K562 (cell line): Measurements from ENCODE around the gene PAX8. TPM values are rescaled to one million over a fixed set of nuclear protein-coding genes. Genes with fewer than 3 reads are reported as not detected.
A peak's percentile ranks its signal among the peaks of the same experiment; 100 is the strongest.

Source experiments
- ATAC-seq: fragments of 200-7000 bp; cut with Tn5 transposase; 3 replicates; pipeline ENCODE4 v1.9.1; 2020; ENCODE audit warnings: moderate library complexity
- BruUV-seq: library from RNA; stranded (reverse); fragments of 400-500 nt; replicated peaks from 2 replicates; lab custom pipeline; 2021; lab: Mats Ljungman, UMichigan
- CTCF ChIA-PET: fragments of 300-600 bp; formaldehyde crosslinking; extraction: SDS; loops from one replicate; lab custom pipeline; 2021; ENCODE audit warnings: low intra/inter-chr PET ratio; lab: Yijun Ruan, JAX
- POLR2A ChIA-PET: fragments of 300-600, 350-650 bp; sonication (Branson Sonifier 250); formaldehyde crosslinking; extraction: SDS; loops from one replicate; lab custom pipeline; 2021; ENCODE audit warnings: antibody characterized with exemption, inconsistent platforms; lab: Yijun Ruan, JAX
- DNase-seq, 4 experiments: peaks; one replicate each; pipeline versions ENCODE4 v3.0.0 to v3.0.0-alpha.2; 2011 to 2018; ENCODE audit warnings: low spot score in 3 of 4, mixed read lengths in 3 of 4; ENCODE audit errors: extremely low read depth in 1 of 4
- FAIRE-seq: peaks from 2 replicates; lab custom pipeline; 2011; peaks lifted over from hg19 to GRCh38; lab: Jason Lieb, UNC
- H2AFZ ChIP-seq: 2 replicates; pipeline ENCODE4 v1.6.0; 2011; ENCODE audit warnings: low read depth, low read length, control low read depth, inconsistent platforms
- H3K27ac ChIP-seq: fragments of 200-600 bp; 3 replicates; pipeline ENCODE4 v1.8.0; 2011; ENCODE audit warnings: low read depth, mild to moderate bottlenecking, control low read depth, inconsistent platforms, low read length, moderate library complexity, mixed read lengths; ENCODE audit errors: extremely low read depth
- H3K27me3 ChIP-seq, 2 experiments: fragments of 300-600 bp in 1 of 2; 2 replicates in 1 of 2; 3 replicates in 1 of 2; pipeline versions ENCODE4 v1.6.0 to v1.8.0; 2011; ENCODE audit warnings: inconsistent platforms in 2 of 2, low read length in 2 of 2, mild to moderate bottlenecking in 1 of 2, mixed read lengths in 1 of 2, moderate library complexity in 1 of 2; ENCODE audit not compliant: control insufficient read depth in 2 of 2, insufficient read depth in 2 of 2
- H3K36me3 ChIP-seq: fragments of 300-600 bp; 3 replicates; pipeline ENCODE4 v1.8.0; 2011; ENCODE audit warnings: mild to moderate bottlenecking, low read length, inconsistent platforms; ENCODE audit not compliant: control insufficient read depth, insufficient read depth
- H3K4me1 ChIP-seq, 2 experiments: fragments of 200-600 bp in 1 of 2; replicated peaks in 1 of 2; 2 replicates in 1 of 2; 3 replicates in 1 of 2; pipeline versions ENCODE4 v1.5.1 to v1.8.0; 2011; ENCODE audit warnings: inconsistent platforms in 2 of 2, low read length in 2 of 2, mild to moderate bottlenecking in 1 of 2, mixed read lengths in 1 of 2, moderate library complexity in 1 of 2; ENCODE audit not compliant: control insufficient read depth in 2 of 2, insufficient read depth in 2 of 2
- H3K4me2 ChIP-seq: 2 replicates; pipeline ENCODE4 v1.6.1; 2011; ENCODE audit warnings: low read length, control low read depth, inconsistent platforms, mixed read lengths; ENCODE audit not compliant: insufficient read depth
- H3K4me3 ChIP-seq: fragments of 200-600 bp; sonication (generic), shearing (Covaris generic); 2 replicates; pipeline ENCODE4 v1.5.1; 2016; ENCODE audit warnings: control low read depth, inconsistent platforms
- H3K79me2 ChIP-seq: fragments of 200-600 bp; 3 replicates; pipeline ENCODE4 v1.8.0; 2011; ENCODE audit warnings: low read length, inconsistent platforms; ENCODE audit not compliant: control insufficient read depth, insufficient read depth
- H3K9ac ChIP-seq, 2 experiments: 2 replicates each; pipeline versions ENCODE4 v1.6.0 to v1.6.1; 2011; ENCODE audit warnings: low read depth in 2 of 2, low read length in 2 of 2, control low read depth in 1 of 2, inconsistent platforms in 1 of 2, mild to moderate bottlenecking in 1 of 2, mixed read lengths in 1 of 2; ENCODE audit not compliant: insufficient read depth in 1 of 2
- H3K9me1 ChIP-seq: one replicate; pipeline ENCODE4 v1.6.0; 2011; ENCODE audit warnings: inconsistent platforms, mild to moderate bottlenecking, low read length, moderate library complexity; ENCODE audit not compliant: control insufficient read depth, insufficient read depth
- H3K9me3 ChIP-seq: replicated peaks from 2 replicates; pipeline ENCODE4 v1.5.1; 2011; ENCODE audit warnings: low read depth, low read length, inconsistent platforms; ENCODE audit not compliant: control insufficient read depth, insufficient read depth
- H4K20me1 ChIP-seq: replicated peaks from 2 replicates; pipeline ENCODE4 v1.6.1; 2011; ENCODE audit warnings: low read length, inconsistent platforms, mixed read lengths; ENCODE audit not compliant: control insufficient read depth, insufficient read depth
- BCLAF1 ChIP-seq, 2 experiments: fragments of 450-650 bp in 1 of 2; IDR thresholded peaks; 2 replicates each; pipeline ENCODE4 v1.6.1; 2011 to 2017; ENCODE audit warnings: low read depth in 2 of 2, antibody characterized with exemption in 1 of 2, borderline replicate concordance in 1 of 2, low read length in 1 of 2, mild to moderate bottlenecking in 1 of 2, mixed read lengths in 1 of 2; ENCODE audit not compliant: control insufficient read depth in 1 of 2
- CEBPG ChIP-seq, 3 experiments: fragments of 200-800 bp in 1 of 3; sonication (Bioruptor generic) in 1 of 3; sonication (generic) in 1 of 3; formaldehyde crosslinking in 1 of 3; IDR thresholded peaks in 2 of 3; conservative IDR thresholded peaks in 1 of 3; 2 replicates each; pipeline versions ENCODE4 v1.6.1 to v1.8.0; 2016 to 2022; ENCODE audit warnings: missing compliant biosample characterization in 2 of 3, missing genetic modification characterization in 2 of 3, mild to moderate bottlenecking in 1 of 3, missing genetic modification reagents in 1 of 3
- LARP7 ChIP-seq: fragments of 450-650 bp; IDR thresholded peaks from 2 replicates; pipeline ENCODE4 v1.6.1; 2016
- RBM17 ChIP-seq: fragments of 200-400 bp; formaldehyde crosslinking; IDR thresholded peaks from 2 replicates; pipeline ENCODE4 v1.6.1; 2017; ENCODE audit warnings: low read depth, mild to moderate bottlenecking, low read length, borderline replicate concordance
- ZNF408 ChIP-seq: fragments of 250-450 bp; sonication (Bioruptor Pico); IDR thresholded peaks from 2 replicates; pipeline ENCODE4 v1.4.0; 2020; ENCODE audit warnings: low read depth, mild to moderate bottlenecking, moderate library complexity
- ZNF699 ChIP-seq: fragments of 250-450 bp; sonication (Bioruptor Pico); IDR thresholded peaks from 2 replicates; pipeline ENCODE4 v1.8.0; 2021; ENCODE audit warnings: mild to moderate bottlenecking, moderate library complexity; ENCODE audit not compliant: insufficient replicate concordance
- WGBS: fragments of 100-300 bp; shearing (Covaris generic); methylation state at CpG from one replicate; pipeline ENCODE4 v1.1.6; 2016; ENCODE audit warnings: low coverage, mixed read lengths; ENCODE audit not compliant: insufficient coverage; ENCODE audit errors: missing lambda C conversion rate; 5-methylcytosine and 5-hydroxymethylcytosine counted together
- in situ Hi-C: fragments of 300-500 bp; cut with MboI; formaldehyde crosslinking; loops from 4 replicates; pipeline ENCODE4 v1.15.0; 2018; ENCODE audit warnings: inconsistent platforms, mixed read lengths
- intact Hi-C: fragments of 100-400 bp; cut with micrococcal nuclease; formaldehyde crosslinking; loops from 2 replicates; pipeline ENCODE4 v1.14.2; 2022
- polyA plus RNA-seq, 8 experiments: library from polyadenylated mRNA; depleted of rRNA in 4 of 8; stranded (reverse) in 5 of 8; unstranded in 3 of 8; fragments of >200 nt; fragmentation: Nextera tagmentation in 2 of 8; fragmentation: Illumina TruSeq in 1 of 8; extraction: Ambion mirVana in 2 of 8; extraction: Trizol in 1 of 8; gene quantifications; 2 replicates each; pipeline versions ENCODE4 v1.2.1 to v1.2.3, GENCODE V29; 2011 to 2014; ENCODE audit warnings: inconsistent platforms in 1 of 8, missing spikeins in 1 of 8
- total RNA-seq, 7 experiments: library from RNA; depleted of rRNA in 6 of 7; stranded (reverse); fragments of >200 nt in 6 of 7; fragmentation: Illumina TruSeq in 2 of 7; extraction: Trizol in 2 of 7; gene quantifications; 2 replicates each; pipeline versions ENCODE4 v1.2.1 to v1.2.3, GENCODE V29; 2011 to 2021; ENCODE audit warnings: low replicate concordance in 1 of 7
- TF ChIP-seq, protein P1 (sequence below), 2 experiments: fragments of 450-650 bp in 1 of 2; sonication (generic) in 1 of 2; formaldehyde crosslinking in 1 of 2; IDR thresholded peaks in 1 of 2; conservative IDR thresholded peaks in 1 of 2; 2 replicates each; pipeline versions ENCODE4 v1.6.1 to v1.8.1; 2016 to 2023; ENCODE audit warnings: mild to moderate bottlenecking in 2 of 2, moderate library complexity in 2 of 2, inconsistent platforms in 1 of 2, missing genetic modification reagents in 1 of 2

PAX8 gene
- total and polyA plus RNA-seq, 9 of the 15 experiments (the other 6 are each of a cell fraction or from before 2014, with no cell fraction given): 0.13 to 2.1 (median 0.51) TPM

DNA sequence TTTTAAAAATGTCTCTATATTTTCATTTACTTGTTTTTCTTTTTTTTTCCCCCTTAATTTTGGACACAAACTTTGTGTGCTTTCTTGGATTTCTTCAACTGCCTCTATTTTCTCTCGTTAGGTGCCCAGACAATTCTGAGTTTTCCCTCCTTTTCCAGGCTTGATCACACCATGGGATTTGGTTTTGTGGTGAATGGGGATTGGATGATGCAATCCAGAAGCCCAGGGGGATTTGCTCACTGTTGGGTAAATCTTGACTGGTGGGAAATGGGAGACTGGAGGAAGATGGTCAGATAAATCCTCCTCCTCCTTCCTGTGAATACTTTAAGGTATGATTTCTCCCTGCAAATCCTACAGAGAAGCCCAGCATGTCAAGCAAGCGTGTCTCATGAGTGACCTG lies 19.5 kb upstream of the PAX8 start:
- POLR2A ChIA-PET: no interaction called here
- ATAC-seq: no peak
- WGBS: 11% methylated on average over 2 of the region's 2 CpGs
- Histone ChIP-seq H3K4me3 (no peak overlapping the region), H3K27ac (no peak overlapping the region), H2AFZ (no peak overlapping the region), H3K9me1 (no peaks in the 10 kb centered on the region), H3K4me1 (no peaks in the 10 kb centered on the region), H3K4me2 (no peak overlapping the region), H3K79me2 (no peaks in the 10 kb centered on the region), H3K9me3 (no peaks in the 10 kb centered on the region), H3K9ac (no peak overlapping the region), H3K36me3 (no peaks in the 10 kb centered on the region), H4K20me1 (no peaks in the 10 kb centered on the region), H3K27me3 (peaks cover 0 to 17% of the 10 kb centered on the region in 2 experiments; a peak in 3 of 5 replicates)
- no peak for DNase-seq
- intact Hi-C loops: no loop called here
- CTCF ChIA-PET: interaction anchor here (0.6 kb wide), 1 partner anchor 72 kb away, joined by 3 read pairs; no protein-coding TSS in a partner anchor
- FAIRE-seq: no peak
- in situ Hi-C loops: no loop called here
- BruUV-seq: no TSS peak
- TF ChIP-seq CEBPG (CRISPR knock-in tag; IDR thresholded peaks at IDR 0.05) (no peak), CEBPG (tag; conservative IDR thresholded peaks at IDR 0.05 in 1 of 2, IDR thresholded peaks at IDR 0.05 in 1 of 2) (peak; percentile 42 to 79; a peak in 3 of 4 replicates), RBM17 (no peak), ZNF699 (CRISPR knock-in tag) (no peak), ZNF408 (CRISPR knock-in tag) (no peak), LARP7 (no peak), BCLAF1 (IDR thresholded peaks at IDR 0.05; ENCODE audit: borderline replicate concordance in 1 of 2, control insufficient read depth in 1 of 2, low read depth in 2 of 2, low read length in 1 of 2) (no peak)
- TF ChIP-seq, protein P1, sequence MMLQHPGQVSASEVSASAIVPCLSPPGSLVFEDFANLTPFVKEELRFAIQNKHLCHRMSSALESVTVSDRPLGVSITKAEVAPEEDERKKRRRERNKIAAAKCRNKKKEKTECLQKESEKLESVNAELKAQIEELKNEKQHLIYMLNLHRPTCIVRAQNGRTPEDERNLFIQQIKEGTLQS (IDR thresholded peaks at IDR 0.05): peak; percentile 60
- TF ChIP-seq, protein P1 (CRISPR knock-in tag; conservative IDR thresholded peaks at IDR 0.05): no peak
